SW480 (cell line): Measurements from ENCODE around the gene EPHA4.

Source experiments
- DNase-seq: peaks from one replicate; pipeline ENCODE4 v3.0.0-alpha.2; 2016; ENCODE audit warnings: low spot score

EPHA4 gene

GRCh38 chr2:221439761-221440479 lies 132.2 kb downstream of the EPHA4 start:
- DNase-seq, result no peak

- DNase-seq, result no peak
Measured at GRCh38 chr2:221437056-221437455, 135.0 kb downstream of the EPHA4 start.

DNA sequence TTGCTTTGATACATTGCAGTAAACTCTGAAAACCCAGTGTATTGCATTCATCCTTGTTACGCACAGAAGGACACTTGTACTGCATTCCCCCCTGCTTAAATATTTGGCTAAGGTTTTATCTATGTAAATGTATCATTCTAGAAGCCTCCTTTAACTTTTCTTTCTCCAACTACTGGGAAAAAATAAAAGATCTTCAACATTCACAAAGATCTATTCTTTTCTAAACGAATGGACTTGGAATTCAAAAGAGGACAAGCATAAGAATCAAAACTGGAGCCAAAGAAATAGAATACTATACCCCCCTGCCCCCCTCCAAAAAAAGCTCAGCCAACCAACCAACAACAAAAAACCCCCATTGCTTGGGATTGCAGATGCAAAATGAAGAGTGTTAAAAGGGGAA lies 136.9 kb downstream of the EPHA4 start:
- no peak for DNase-seq

- DNase-seq, result no peak
Measured at GRCh38 chr2:221434142-221434541, 138.0 kb downstream of the EPHA4 start.

DNA sequence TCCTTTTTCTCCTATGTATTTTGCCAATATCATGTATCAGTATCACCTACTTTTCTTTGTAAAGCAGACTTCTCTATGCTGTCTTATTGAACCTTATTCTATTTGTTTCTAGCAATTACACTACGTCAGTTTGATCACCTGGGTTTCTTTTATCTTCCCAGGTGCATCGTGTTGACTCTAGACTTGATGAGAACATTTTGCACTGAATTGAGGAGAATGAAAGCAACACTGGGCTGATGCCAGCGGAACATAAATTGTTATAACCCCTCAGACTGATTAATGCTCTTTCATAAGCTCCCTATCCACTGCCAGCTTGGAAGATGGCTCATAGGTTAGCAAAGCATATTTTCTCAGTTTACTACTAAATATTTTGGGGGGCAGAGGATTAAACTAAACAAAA lies 140.6 kb downstream of the EPHA4 start:
- no peak for DNase-seq

DNA sequence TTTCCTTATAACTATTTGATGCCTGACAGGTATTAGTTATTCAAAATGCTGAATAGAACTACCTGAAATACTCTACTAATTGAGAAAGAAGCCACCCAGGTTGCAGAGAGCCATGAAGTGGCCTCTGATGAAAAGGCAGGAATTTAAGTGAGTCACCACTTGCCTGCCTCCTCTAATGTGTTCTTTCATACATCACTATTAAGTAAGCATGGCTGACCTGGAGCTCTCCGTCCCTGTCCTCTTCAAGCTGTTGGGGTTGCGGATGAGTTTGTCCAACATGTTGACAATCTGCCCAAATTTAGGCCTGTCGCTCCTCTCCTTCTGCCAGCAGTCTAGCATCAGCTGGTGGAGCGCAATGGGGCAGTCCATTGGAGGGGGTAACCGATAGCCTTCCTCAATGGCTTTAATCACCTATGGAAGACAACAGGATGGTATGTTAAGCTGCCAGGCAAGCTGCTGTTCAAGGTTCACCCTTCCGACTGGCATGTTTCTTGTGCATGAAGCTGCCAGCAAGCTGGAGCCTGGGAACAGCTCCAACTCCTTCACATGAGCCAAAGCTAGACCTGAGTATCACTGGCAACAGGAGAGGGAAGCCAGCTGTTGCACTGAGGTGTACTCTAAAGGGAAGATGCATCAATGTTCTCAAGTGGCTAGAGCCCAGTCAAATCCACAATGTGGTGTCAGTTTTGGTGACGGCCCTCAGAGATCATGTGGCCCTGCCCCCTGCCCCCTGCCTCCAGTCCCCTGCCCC lies 142.2 kb downstream of the EPHA4 start:
- DNase-seq, result no peak

GRCh38 chr2:221428896-221429295 lies 143.2 kb downstream of the EPHA4 start:
- DNase-seq, result no peak

GRCh38 chr2:221426929-221427328 lies 145.2 kb downstream of the EPHA4 start:
- DNase-seq, result no peak

GRCh38 chr2:221425891-221426290 lies 146.2 kb downstream of the EPHA4 start:
- no peak for DNase-seq

- no peak for DNase-seq
Measured at GRCh38 chr2:221425353-221425752, 146.8 kb downstream of the EPHA4 start.

- no peak for DNase-seq
Measured at GRCh38 chr2:221423210-221423804, 148.8 kb downstream of the EPHA4 start.

GRCh38 chr2:221422516-221423209 lies 149.4 kb downstream of the EPHA4 start:
- DNase-seq, result no peak

DNA sequence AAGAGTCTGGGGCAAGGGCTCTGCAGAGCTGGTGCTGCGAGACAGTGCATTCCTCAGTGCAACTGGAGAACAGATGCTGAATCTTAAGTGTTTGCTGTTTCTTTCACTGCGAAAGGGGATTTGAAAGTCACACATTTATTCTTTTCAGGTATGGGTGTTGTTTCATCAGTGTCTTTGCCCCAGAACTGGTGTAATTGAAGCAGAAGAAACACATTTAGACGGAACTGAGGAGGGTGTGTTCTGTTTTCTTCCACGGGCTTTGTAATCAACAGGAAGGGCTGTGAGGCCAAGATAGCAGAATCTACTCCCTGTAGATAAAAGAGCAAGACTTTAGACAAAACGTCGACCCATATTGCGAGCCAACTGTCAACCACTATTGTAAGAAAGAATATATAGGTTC lies 151.9 kb downstream of the EPHA4 start:
- no peak for DNase-seq

- DNase-seq, result no peak
Measured at GRCh38 chr2:221415789-221416188, 156.3 kb downstream of the EPHA4 start.

- DNase-seq, result no peak
Measured at GRCh38 chr2:221412978-221413377, 159.1 kb downstream of the EPHA4 start.

GRCh38 chr2:221410487-221410886 lies 161.6 kb downstream of the EPHA4 start:
- DNase-seq, result no peak

DNA sequence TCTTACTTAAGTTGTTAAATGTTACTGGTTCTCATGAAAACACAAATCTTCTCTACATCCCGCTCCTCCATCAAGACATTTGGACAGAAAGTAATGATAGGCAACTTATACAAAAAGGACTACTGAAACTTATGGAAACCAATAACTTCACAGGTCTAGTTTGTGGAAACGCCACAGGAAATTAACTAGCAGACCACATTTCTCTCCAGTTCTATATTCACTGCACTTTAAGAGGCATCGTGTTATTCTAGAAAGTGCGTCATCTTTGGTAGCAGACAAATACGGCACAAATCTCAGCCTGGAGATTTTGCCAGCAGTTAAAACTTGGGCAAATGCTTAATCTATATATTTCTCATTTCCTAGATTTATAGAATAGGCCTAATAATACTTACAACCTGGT lies 164.3 kb downstream of the EPHA4 start:
- DNase-seq, result no peak

DNA sequence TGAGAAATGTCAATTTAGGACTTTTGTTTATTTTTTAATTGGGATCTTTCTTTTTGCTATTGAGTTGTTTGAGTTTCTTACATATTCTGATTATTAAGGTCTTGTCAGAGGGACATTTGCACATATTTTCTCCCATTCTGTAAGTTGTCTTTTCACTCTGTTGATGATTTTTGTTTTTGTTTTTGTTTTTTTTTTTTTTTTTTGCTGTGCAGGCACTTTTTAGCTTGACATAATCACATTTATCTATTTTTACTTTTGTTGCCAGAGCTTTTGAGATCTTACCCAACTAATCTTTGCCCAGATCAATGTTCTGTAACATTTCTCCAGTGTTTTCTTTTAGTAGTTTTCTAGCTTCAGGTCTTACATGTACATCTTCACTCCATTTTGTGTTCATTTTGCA lies 166.6 kb downstream of the EPHA4 start:
- no peak for DNase-seq

DNA sequence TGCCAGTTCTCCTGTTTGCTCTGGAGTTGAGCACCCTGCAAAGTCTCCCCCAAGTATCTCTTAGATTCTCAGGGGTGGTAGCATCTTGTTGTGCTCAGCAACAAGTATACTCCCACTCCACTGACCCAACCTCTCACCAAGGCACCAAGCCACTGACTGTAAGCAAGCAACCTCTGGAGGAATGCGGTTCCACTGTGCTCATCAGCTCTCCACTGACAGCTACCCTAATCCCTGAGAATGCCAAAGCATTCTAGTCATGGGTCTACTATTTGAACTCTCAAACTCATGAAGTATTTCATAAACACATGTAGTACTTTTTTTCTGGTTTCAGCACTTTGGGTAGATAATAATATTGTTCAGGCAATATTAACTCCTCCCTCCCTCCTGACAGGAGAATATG lies 170.0 kb downstream of the EPHA4 start:
- no peak for DNase-seq

DNA sequence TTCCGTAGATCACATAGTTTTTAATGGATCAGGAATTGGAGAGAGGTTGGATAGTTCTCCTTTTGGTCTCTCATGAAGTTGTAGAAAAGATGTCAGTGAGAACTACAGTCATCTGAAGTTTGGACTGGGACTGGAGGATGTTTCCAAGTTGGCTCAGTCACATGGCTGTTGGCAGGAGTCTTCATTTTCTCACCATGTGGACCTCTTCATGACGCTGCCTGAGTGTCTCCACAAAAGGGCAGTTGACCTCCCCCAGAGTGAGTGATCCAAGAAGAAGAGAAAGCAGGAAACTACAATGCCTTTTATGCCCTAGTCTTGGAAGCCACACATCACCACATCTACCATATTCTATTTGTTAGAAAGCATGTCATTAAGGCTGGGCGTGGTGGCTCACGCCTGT lies 171.7 kb downstream of the EPHA4 start:
- DNase-seq, result no peak

GRCh38 chr2:221399183-221399582 lies 172.9 kb downstream of the EPHA4 start:
- DNase-seq, result no peak

DNA sequence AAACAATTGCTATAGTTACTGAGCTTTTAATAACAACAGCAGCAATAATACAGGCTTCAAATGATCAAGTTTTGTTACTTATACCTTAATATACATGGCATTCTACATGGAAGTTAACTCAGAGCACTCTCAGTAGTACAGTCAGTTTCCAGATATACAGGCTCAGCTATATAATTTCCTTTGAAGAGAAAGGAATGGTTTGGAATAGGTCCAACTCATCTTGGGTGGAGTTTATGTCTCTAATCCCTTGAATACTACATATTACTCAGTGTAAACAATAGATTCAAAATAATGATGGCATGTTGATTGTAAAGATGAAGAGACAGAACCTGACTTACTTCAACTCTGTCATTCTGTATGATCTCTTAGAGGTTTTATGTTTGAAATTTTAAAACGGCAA lies 174.9 kb downstream of the EPHA4 start:
- DNase-seq, result peak; percentile 37
